Measurements from ENCODE around the gene SLC12A7. TPM values are rescaled to one million over a fixed set of nuclear protein-coding genes. Genes with fewer than 3 reads are reported as not detected.

SLC12A7 gene
- total RNA-seq, 1 experiment from 2014 or later = 207 TPM

DNA sequence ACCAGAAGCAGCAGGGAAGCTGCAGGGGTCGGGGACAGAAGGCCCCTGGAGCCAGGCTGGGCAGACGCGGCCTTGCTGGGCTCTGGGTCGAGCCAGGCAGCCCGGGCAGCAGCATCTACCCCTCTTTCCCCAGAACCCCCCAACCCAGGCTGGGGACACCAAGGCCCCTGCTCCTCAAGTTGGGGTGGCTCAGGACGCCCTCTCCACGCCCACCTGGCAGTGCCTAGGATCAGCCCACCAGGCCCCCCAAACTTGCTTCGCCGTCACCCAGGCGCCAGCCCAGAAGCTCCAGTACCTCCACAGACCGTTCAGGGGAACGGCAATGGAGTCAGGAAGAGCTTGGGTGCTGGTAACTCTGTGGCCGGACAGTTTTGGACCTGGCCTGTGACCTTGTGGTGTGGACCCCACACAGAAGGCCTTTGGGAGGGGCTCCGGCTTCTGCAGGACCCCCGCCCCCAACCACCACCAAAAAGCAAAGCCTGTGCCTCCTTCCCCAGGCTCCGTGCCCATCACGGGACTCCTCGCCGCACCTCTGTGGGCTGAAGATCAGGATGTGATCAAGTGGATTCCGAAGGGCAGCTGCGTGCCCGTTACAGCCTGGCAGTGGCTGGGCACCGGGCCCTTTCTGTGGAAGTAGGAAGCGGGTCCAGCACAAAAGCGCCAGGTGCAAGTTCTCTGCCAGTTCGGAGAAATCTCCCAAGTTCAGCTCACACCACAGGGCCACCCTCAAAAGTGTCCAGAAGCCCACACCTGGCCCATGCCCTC, 2.1 kb downstream of the SLC12A7 start:
- H3K4me1 ChIP-seq (replicated peaks; ENCODE audit: insufficient read depth) = peaks cover 30% of the 10 kb centered on the region
- ChIA-PET POLR2A (ENCODE audit: unreplicated experiment) (no interaction called here), CTCF (no interaction called here)
- H3K27ac ChIP-seq = no peak overlapping the region
- no peaks in the 10 kb centered on the region for H3K27me3 ChIP-seq (ENCODE audit: insufficient read depth, low read depth)
- H2AFZ ChIP-seq = no peak overlapping the region
- TSS peak; percentile 38 for BruUV-seq (replicated peaks)
- no peaks in the 10 kb centered on the region for H3K9me2 ChIP-seq (ENCODE audit: insufficient read depth)
- H3K79me2 ChIP-seq (ENCODE audit: low read depth) = peaks cover 43% of the 10 kb centered on the region
- H3F3A ChIP-seq (ENCODE audit: insufficient read depth, low read depth) = peaks cover 14% of the 10 kb centered on the region
- peaks cover 51% of the 10 kb centered on the region for H4K20me1 ChIP-seq (ENCODE audit: insufficient read depth)
- H3K4me3 ChIP-seq = no peak overlapping the region
- H3K36me3 ChIP-seq (ENCODE audit: low read depth) = no peaks in the 10 kb centered on the region
- no peak for TF ChIP-seq EZH2 (IDR thresholded peaks at IDR 0.05; ENCODE audit: low read depth)
- no peak for TF ChIP-seq CTCF (conservative IDR thresholded peaks at IDR 0.05)
- no peaks in the 10 kb centered on the region for H3K9me3 ChIP-seq (ENCODE audit: insufficient read depth, low read depth)
- DNase-seq = no peak
- intact Hi-C loops (cut with micrococcal nuclease; ENCODE audit: unreplicated experiment) = loop anchor here (5.0 to 10.0 kb wide), 3 partner anchors 33 to 725 kb away; no protein-coding TSS in a partner anchor
- H3K4me2 ChIP-seq = peak overlapping the region; percentile 91

GRCh38 chr5:1108865-1109174, 3.0 kb downstream of the SLC12A7 start:
- peaks cover 23% of the 10 kb centered on the region for H3K4me1 ChIP-seq (replicated peaks; ENCODE audit: insufficient read depth)
- no peak overlapping the region for H3K27ac ChIP-seq
- CTCF ChIA-PET = no interaction called here

More at GRCh38 chr5:1108865-1109174, 3.0 kb downstream of the SLC12A7 start:
- BruUV-seq (replicated peaks) = no TSS peak
- TF ChIP-seq CTCF (conservative IDR thresholded peaks at IDR 0.05) (no peak), EZH2 (IDR thresholded peaks at IDR 0.05; ENCODE audit: low read depth) (no peak)
- POLR2A ChIA-PET (ENCODE audit: unreplicated experiment) = no interaction called here
- peaks cover 60% of the 10 kb centered on the region for H4K20me1 ChIP-seq (ENCODE audit: insufficient read depth)
- H3K9me2 ChIP-seq (ENCODE audit: insufficient read depth) = no peaks in the 10 kb centered on the region
- no peak overlapping the region for H3K4me3 ChIP-seq
- peaks cover 14% of the 10 kb centered on the region for H3F3A ChIP-seq (ENCODE audit: insufficient read depth, low read depth)
- H3K79me2 ChIP-seq (ENCODE audit: low read depth) = peaks cover 51% of the 10 kb centered on the region
- no peak for DNase-seq
- H3K4me2 ChIP-seq = no peak overlapping the region
- no peaks in the 10 kb centered on the region for H3K27me3 ChIP-seq (ENCODE audit: insufficient read depth, low read depth)
- intact Hi-C loops (cut with micrococcal nuclease; ENCODE audit: unreplicated experiment) = loop anchor here (5.0 kb wide), 1 partner anchor 33 kb away; no protein-coding TSS in a partner anchor
- H3K9me3 ChIP-seq (ENCODE audit: insufficient read depth, low read depth) = no peaks in the 10 kb centered on the region
- H3K36me3 ChIP-seq (ENCODE audit: low read depth) = no peaks in the 10 kb centered on the region
- H2AFZ ChIP-seq = no peak overlapping the region

Measured in PC-9 (cell line).